Measurements from ENCODE around the gene GNAS.

GNAS gene

DNA sequence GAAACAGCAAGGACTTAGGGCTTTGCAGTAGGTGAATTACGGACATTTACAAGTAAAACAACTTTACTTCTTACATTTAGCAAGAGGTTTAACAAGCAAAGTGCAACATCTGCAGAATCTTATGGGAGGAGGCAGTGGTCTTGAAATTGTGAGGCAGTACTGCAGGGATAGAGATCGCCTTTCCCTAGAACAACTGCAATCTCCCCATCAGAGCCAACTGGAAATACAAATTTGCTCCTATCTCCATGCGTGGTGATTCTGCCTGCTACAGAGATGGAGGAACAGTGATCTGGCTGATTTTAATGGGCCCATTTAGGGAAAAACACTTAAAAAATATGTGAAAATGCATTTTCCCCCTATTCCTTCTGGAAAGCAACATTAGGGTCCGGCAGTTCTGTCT is 25.9 kb downstream of the GNAS start:
- FAIRE-seq (no peak), DNase-seq (ENCODE audit: low spot score) (no peak)

GRCh38 chr20:58880441-58880840 is 27.9 kb downstream of the GNAS start:
- DNase-seq (ENCODE audit: low spot score) = no peak
- no peak for FAIRE-seq

DNA sequence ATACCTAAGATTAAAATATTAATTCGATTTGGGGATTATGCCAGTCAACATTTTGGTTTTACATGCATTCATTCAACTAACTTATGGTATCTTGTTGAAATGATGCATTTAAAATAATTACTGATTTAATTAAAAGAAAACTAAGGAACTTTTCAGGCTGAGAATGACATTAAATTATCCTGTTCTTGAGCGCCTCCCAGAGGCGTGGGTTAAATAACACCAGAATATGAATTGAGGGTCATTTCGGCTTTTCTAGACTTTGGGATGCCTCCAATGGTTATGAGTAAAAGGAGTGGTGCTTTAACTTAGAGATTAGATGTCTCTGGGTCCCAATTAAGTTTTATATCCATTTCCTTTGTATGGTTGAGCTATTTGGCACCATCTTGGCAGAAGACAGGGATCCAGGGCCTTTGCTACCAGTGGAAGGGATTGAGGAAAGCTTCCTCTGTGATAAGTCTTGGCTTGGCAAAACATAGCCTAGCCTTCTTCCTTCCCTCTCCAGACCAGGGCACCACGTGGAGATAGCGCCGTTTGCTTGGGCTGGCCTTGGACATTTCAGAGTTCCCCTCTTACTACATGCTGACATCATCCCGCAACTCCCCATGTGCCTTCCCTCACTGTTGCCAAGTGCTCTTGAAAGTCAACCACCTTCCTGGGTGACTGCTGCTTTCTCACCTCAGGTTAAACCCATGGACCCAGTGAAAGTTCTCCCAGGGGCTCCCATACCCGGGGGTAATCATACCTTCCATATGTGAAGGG is 28.7 kb downstream of the GNAS start:
- FAIRE-seq (peak; percentile 17), DNase-seq (ENCODE audit: low spot score) (no peak)

- FAIRE-seq = no peak
Observed at GRCh38 chr20:58882704-58883089, 30.2 kb downstream of the GNAS start.

GRCh38 chr20:58883241-58883691 is 30.8 kb downstream of the GNAS start:
- no peak for DNase-seq (ENCODE audit: low spot score)
- no peak for FAIRE-seq

More at GRCh38 chr20:58882704-58883089, 30.2 kb downstream of the GNAS start:
- DNase-seq (ENCODE audit: low spot score) = no peak

DNA sequence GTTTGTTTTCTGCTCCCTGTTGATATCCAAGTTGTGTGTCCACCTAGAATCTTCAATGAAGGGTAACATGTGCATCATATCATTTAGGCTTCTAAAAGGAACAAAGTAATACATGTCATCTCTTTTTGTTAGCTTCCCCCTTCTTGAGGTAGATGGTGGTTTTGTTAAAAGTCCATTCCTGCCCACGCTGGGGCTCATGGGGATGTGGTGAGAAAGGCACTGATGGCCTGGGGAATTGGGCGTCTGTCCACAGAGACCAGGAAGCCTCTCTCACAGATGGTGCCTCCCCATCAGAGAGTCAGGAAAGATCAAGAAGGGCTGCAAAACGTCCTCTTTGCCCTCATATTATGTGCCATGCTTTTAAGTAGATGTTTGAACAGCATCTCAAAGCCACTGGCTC is 32.5 kb downstream of the GNAS start:
- FAIRE-seq = no peak
- no peak for DNase-seq (ENCODE audit: low spot score)

DNA sequence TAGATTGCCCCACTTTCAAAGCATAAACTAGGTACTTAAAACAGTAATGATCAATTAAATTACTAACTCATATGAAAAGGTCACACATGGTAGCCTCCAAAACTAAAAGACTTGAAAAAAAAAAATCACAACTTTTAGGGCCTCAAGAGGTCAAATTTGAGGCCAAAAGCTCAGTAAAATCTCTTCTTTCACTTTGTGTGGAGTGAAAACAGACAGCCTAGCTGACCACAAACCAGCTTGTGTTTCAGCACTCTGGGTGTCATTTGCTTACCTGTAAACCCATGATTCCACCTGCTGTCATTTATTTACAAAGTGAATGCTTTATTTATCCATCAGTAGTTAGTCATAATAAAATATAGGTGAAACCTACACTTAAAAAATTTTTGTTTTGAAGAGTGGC is 34.0 kb downstream of the GNAS start:
- DNase-seq (ENCODE audit: low spot score) = no peak
- FAIRE-seq = no peak

- no peak for FAIRE-seq
- DNase-seq (ENCODE audit: low spot score) = no peak
Observed at GRCh38 chr20:58888103-58888502, 35.6 kb downstream of the GNAS start.

- no peak for DNase-seq (ENCODE audit: low spot score)
- no peak for FAIRE-seq
Observed at GRCh38 chr20:58888521-58889333, 36.2 kb downstream of the GNAS start.

- no peak for DNase-seq (ENCODE audit: low spot score)
- FAIRE-seq = no peak
Observed at GRCh38 chr20:58889334-58889760, 36.8 kb downstream of the GNAS start.

DNA sequence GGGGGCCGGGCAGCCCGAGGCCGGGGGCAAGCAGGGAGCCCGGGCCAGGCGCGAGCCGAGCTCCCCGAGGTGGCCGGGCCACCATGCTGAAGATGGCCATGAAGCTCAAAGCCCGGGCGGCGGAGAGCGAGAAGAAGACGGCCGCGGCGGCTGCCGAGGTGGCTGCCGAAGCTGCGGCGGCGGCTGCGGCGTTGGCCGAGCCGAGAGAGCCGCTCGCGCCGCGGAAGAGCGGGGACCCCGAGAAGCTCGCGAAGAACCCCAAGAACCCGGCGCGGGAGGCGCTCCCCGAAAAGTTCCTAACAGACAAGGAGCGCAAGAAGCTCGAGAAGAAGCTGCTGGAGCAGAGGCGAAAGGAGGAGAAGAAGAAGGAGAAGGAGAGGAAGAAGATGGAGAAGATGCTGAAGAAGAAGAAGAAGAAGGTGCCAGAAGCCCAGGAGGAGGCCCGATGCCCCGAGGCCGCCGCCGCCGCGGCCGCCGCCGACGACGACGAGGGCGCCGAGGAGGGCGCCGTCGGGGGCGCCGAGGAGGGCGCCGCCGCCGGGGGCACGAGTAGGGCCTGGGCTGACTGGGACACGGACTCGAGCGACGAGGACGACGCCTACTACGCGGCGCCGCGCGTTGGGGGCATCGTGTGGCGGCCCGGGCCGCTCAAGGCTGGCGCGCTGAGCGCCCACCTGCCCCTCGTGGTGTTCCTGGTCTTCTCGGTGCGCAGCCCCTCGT is 37.4 kb downstream of the GNAS start:
- FAIRE-seq = no peak
- no peak for DNase-seq (ENCODE audit: low spot score)

- peak; percentile 29 for DNase-seq (ENCODE audit: low spot score)
- no peak for FAIRE-seq
Observed at GRCh38 chr20:58890518-58891085, 38.1 kb downstream of the GNAS start.

DNA sequence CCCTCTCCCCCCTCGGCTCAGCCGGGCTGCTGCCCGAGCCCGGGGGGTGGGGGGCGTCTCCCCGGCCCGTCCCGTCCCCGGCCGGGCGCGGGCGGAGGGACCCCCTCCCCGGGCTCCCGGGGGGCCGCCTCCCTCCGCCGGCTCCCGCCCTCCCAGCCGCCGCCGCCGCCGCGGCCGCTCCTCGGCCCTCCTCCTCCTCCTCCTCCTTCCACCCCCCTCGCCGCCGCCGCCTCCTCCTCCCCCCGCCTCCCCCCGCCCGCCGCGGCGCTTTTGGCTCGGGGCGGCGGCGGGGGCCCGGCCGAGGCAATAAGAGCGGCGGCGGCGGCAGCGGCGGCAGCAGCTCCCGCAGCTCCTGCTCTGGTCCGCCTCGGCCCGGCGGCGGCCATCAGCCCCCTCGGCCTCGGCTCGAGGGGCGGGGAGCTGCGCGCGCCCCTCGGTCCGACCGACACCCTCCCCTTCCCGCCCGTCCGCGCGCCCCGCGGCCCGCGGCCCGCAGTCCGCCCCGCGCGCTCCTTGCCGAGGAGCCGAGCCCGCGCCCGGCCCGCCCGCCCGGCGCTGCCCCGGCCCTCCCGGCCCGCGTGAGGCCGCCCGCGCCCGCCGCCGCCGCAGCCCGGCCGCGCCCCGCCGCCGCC is 38.7 kb downstream of the GNAS start:
- FAIRE-seq = no peak
- DNase-seq (ENCODE audit: low spot score) = peak; percentile 41

DNA sequence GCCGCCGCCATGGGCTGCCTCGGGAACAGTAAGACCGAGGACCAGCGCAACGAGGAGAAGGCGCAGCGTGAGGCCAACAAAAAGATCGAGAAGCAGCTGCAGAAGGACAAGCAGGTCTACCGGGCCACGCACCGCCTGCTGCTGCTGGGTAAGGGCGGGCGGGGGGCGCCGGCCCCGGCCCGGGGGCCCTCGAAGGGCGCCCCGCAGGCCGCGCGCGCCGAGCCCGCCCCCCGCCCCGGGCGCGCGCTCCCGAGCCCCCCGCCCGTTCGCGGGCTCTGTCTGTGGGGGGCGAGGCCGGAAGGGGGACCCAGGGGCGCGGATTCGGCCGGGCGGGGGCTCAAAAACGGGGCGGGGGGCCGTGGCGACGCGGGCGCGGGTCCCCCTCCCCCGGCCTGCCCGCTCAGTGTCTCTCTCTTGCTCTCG is 39.2 kb downstream of the GNAS start:
- DNase-seq (ENCODE audit: low spot score) = peak; percentile 20
- FAIRE-seq = no peak

DNA sequence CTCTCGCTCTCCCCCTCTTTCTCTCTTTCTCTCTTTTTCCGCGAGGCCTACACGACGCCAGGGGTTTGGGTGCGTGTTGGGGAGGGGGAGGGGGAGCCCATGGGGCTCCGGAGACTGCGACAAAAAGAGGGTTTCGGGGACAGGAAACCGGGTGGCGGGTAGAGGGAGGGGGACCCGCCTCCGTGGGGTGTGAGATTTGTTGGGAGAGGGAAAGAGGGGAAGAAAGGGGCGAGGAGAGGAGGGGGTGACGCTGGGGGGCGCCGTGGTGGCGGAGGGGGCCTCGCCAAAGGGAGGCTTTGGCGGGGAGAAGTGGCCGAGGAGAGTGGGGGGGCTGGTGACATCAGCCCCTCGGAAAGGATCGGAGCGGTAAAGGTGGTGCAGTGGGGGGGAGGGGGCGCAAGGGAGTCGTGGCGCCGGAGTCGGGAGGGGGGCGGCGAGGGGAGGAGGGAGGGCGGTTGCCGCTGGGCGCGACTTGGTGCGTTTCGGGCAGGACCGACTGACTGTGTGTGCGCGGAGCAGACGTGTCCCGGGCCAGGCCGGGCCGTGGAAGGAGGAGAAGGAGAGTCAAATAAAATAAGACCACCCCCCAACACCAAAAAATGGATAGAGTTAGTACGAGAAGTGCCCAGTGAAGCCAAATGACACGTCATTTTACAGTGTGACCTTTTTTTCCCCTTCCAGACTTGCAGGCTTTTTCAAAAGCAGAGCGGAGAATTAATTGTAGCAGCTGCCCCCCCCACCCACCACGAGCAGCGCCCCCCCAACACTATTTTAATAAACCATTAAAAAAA is 39.8 kb downstream of the GNAS start:
- FAIRE-seq = no peak

DNA sequence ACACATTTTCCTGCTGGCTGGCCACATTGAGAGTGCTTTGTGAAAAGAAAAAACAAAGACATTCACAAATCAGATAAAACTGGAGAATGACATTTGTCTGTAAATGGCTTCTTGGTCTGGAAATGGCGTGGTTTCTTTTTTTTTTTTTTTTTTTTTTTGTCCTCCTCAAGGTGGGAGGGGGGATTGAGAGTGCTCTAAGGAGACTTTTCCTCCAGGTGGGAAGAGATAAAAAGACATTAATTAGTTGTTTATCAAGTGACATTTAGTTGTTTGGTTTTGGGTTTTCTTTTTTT is 40.4 kb downstream of the GNAS start:
- peak; percentile 29 for FAIRE-seq

More for the DNA sequence above, 39.8 kb downstream of the GNAS start:
- DNase-seq (ENCODE audit: low spot score) = peak; percentile 53

DNA sequence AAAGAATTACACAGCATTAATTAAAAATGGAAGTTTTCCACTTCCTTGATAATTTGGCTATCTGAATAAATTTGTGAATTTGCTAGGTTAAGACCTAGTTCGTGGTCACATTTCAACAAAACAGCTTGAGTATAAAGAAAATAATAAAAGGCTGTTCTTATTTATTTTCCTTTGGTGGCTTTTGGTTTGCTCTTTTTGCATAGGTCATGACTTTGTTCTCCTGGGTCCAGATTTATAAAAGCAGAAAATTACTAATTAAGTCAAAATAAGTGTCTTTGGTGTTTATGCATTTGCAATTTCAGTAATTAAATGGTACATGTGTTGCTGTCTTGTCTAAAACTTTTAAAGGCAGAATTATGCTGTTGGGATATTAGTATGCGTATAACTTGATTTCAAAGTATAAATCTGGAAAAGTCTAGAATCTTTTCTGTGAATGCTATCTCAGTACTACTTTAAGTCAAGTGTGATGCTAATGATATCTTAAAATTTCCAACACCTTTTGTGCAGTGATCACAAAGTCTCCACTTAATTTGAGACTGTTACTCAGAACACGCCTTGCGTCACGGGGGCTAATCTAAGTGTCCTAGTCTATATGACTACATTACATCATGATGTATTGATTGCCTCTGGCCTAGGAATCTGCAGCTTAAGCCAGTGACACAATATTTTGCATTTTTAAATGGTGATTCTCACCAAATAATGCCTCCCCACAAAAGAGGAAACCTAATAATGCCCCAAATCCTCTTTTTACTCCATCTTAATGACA is 41.0 kb downstream of the GNAS start:
- FAIRE-seq = no peak
- no peak for DNase-seq (ENCODE audit: low spot score)

More for the DNA sequence above, 40.4 kb downstream of the GNAS start:
- no peak for DNase-seq (ENCODE audit: low spot score)

- FAIRE-seq = no peak
- DNase-seq (ENCODE audit: low spot score) = no peak
Observed at GRCh38 chr20:58894652-58895447, 42.3 kb downstream of the GNAS start.

Measured in RCC 7860 (cell line).